ENCODE results near the gene IRF2BPL.
A peak's percentile ranks its signal among the peaks of the same experiment; 100 is the strongest.

Gene IRF2BPL

DNA sequence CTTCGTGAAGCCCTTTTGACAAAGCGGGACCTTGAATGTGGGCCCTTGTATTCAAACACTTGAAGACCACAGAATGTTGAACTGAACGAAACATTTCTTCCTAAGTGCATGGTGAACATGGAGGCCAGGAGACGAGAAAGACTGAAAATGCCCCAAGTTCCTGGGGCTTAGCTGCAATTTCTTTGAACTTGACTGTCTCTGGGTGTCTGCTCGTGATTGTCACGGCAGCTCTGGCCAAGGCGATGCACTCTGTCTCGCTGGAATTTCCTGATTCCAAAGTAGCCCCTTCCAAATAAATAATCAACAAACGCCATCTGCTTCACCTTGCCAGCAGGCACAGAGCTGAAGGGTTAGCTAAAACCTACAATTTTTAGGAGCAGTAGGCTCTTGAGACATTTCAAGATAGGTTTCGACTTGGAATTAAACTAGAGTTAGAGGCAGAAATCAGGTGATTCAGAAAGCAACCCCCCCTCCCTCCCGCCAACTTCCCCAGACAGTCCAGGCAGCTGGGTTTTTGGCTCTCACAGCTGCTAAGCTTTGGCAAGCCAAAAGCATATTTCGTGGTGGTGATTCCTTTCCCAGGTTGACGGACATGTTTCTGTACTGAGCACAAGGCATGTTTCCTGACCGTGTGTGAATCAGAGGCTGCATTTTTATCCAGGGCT lies 13.5 kb upstream of the IRF2BPL start:
- no peaks in the 10 kb centered on the region for H4K20me1 ChIP-seq (ENCODE audit: insufficient read depth, low read length)
- no peaks in the 10 kb centered on the region for H3K79me2 ChIP-seq (ENCODE audit: low read length)
- H3K4me3 ChIP-seq (ENCODE audit: low read length) = no peak overlapping the region
- H3K27me3 ChIP-seq (ENCODE audit: low read depth, low read length) = peaks cover 34% of the 10 kb centered on the region
- TF ChIP-seq, protein P1, sequence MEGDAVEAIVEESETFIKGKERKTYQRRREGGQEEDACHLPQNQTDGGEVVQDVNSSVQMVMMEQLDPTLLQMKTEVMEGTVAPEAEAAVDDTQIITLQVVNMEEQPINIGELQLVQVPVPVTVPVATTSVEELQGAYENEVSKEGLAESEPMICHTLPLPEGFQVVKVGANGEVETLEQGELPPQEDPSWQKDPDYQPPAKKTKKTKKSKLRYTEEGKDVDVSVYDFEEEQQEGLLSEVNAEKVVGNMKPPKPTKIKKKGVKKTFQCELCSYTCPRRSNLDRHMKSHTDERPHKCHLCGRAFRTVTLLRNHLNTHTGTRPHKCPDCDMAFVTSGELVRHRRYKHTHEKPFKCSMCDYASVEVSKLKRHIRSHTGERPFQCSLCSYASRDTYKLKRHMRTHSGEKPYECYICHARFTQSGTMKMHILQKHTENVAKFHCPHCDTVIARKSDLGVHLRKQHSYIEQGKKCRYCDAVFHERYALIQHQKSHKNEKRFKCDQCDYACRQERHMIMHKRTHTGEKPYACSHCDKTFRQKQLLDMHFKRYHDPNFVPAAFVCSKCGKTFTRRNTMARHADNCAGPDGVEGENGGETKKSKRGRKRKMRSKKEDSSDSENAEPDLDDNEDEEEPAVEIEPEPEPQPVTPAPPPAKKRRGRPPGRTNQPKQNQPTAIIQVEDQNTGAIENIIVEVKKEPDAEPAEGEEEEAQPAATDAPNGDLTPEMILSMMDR (IDR thresholded peaks at IDR 0.05; ENCODE audit: low read depth, low read length) = no peak
- TF ChIP-seq EZH2phosphoT487 (IDR thresholded peaks at IDR 0.05; ENCODE audit: low read depth) = no peak
- no peaks in the 10 kb centered on the region for H3K36me3 ChIP-seq (replicated peaks; ENCODE audit: low read depth, low read length)
- H3K4me2 ChIP-seq (ENCODE audit: low read length) = peak overlapping the region; percentile 35
- H3K4me1 ChIP-seq (ENCODE audit: low read length) = peaks cover 55% of the 10 kb centered on the region
- H3K27ac ChIP-seq (ENCODE audit: low read length) = peak overlapping the region; percentile 1; the same call in 1 of the 2 replicates
- H2AFZ ChIP-seq (ENCODE audit: low read depth, low read length) = peak overlapping the region; percentile 25
- no peaks in the 10 kb centered on the region for H3K9me3 ChIP-seq (ENCODE audit: insufficient read depth, low read length)
- H3K9ac ChIP-seq (ENCODE audit: low read length) = peak overlapping the region; percentile 3; the same call in 1 of the 2 replicates

DNA sequence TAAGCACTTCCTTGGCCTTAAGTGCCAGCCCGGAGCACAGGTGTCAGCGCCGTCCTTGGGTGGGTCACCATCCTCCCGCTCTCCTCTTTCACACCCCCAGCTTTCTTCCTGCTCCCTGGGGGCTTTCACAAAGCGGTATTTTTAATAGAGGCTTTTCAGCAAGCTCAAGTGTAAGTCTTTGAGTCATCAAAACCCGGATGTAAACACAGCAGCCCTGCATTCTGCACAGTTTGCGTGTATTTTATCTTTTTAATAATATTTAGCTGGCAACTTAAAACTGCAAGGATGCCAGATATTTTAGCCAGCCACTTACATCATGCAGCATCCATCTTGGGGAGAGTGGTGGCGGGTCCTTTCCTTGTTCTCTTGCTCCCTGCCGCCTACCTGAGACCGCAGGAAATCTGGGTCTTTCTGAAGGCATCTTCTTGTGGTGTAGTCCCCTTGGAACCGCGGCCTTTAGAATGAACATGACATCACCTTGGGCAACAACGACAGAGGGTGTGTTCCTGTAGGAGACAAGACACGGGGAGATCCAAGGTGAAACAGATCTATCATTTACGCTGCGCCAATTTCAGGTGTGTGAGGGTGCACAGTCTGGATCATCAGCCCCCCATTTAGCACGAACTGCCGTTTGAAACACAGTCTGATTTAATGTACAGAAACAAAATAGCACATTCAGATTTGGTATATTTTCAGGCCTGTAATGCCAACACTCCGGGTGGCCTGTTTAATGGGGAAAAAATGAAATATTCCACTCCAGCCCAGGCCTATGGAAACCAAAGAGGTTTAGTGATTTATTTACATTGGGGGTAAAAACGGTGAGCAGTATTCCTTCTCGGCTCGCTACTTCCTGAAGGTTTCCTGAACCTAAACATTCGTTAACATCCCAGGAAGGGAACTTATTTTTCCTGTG lies 12.5 kb upstream of the IRF2BPL start:
- H2AFZ ChIP-seq (ENCODE audit: low read depth, low read length) = peak overlapping the region; percentile 76
- H3K9me3 ChIP-seq (ENCODE audit: insufficient read depth, low read length) = no peaks in the 10 kb centered on the region
- H3K79me2 ChIP-seq (ENCODE audit: low read length) = no peaks in the 10 kb centered on the region
- TF ChIP-seq, protein P1 (IDR thresholded peaks at IDR 0.05; ENCODE audit: low read depth, low read length) = no peak
- no peak for TF ChIP-seq EZH2phosphoT487 (IDR thresholded peaks at IDR 0.05; ENCODE audit: low read depth)
- H3K9ac ChIP-seq (ENCODE audit: low read length) = peak overlapping the region; percentile 74
- peaks cover 26% of the 10 kb centered on the region for H3K27me3 ChIP-seq (ENCODE audit: low read depth, low read length)
- peak overlapping the region; percentile 90 for H3K27ac ChIP-seq (ENCODE audit: low read length)
- H3K4me1 ChIP-seq (ENCODE audit: low read length) = peaks cover 66% of the 10 kb centered on the region
- H3K4me2 ChIP-seq (ENCODE audit: low read length) = peak overlapping the region; percentile 93
- H3K36me3 ChIP-seq (replicated peaks; ENCODE audit: low read depth, low read length) = no peaks in the 10 kb centered on the region
- peak overlapping the region; percentile 70 for H3K4me3 ChIP-seq (ENCODE audit: low read length)
- no peaks in the 10 kb centered on the region for H4K20me1 ChIP-seq (ENCODE audit: insufficient read depth, low read length)

DNA sequence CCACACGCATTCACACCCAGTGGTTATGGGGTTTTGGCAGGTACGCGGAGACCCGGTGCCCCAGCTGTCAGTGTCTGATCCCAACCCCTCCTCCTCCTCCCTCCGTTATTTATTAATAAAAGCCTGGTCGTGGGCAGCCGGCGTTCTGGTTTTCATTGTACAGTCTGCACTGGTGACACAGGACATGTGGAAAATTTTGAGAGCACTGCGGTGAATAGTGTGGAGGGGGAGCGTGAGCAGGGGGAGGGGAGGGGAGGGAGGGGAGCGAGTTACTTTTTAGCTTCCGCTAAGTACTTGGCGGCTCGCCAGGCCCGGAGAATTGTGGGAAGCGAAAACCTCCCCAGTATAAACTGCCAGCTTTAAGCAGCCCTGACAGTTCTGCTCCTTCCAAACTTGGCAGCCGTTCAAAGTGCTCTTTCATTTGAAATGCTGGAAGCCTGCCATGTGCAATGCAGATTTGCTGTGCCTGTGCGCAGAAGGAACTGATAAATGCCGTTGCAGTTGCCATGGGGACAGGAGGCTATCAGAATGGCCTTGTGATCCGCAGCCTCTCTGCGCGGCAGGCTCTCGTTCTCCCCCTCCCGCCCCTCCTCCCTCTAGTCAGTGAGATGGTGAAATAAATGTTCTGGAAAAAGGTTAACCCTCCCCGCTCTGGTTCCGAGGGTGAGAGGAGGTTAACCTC lies 11.7 kb upstream of the IRF2BPL start:
- peaks cover 20% of the 10 kb centered on the region for H3K27me3 ChIP-seq (ENCODE audit: low read depth, low read length)
- H3K4me3 ChIP-seq (ENCODE audit: low read length) = peak overlapping the region; percentile 70
- no peaks in the 10 kb centered on the region for H3K79me2 ChIP-seq (ENCODE audit: low read length)
- H4K20me1 ChIP-seq (ENCODE audit: insufficient read depth, low read length) = no peaks in the 10 kb centered on the region
- H3K9ac ChIP-seq (ENCODE audit: low read length) = peak overlapping the region; percentile 78
- no peaks in the 10 kb centered on the region for H3K36me3 ChIP-seq (replicated peaks; ENCODE audit: low read depth, low read length)
- H2AFZ ChIP-seq (ENCODE audit: low read depth, low read length) = peak overlapping the region; percentile 76
- H3K9me3 ChIP-seq (ENCODE audit: insufficient read depth, low read length) = no peaks in the 10 kb centered on the region
- TF ChIP-seq EZH2phosphoT487 (IDR thresholded peaks at IDR 0.05; ENCODE audit: low read depth) = no peak
- TF ChIP-seq, protein P1 (IDR thresholded peaks at IDR 0.05; ENCODE audit: low read depth, low read length) = no peak
- peak overlapping the region; percentile 90 for H3K27ac ChIP-seq (ENCODE audit: low read length)
- peak overlapping the region; percentile 93 for H3K4me2 ChIP-seq (ENCODE audit: low read length)
- H3K4me1 ChIP-seq (ENCODE audit: low read length) = peaks cover 74% of the 10 kb centered on the region
